Right lobe of liver (tissue), 4 donors: ENCODE results near the gene GRIN3A.

Experiments used
- CTCF ChIP-seq, 4 donors: fragments of 200-600 bp in 3 of 4; fragments of 450-650 bp in 1 of 4; IDR thresholded peaks; one replicate each; pipeline versions ENCODE4 v1.5.1 to v1.8.0; 2016 to 2022; ENCODE audit warnings: antibody characterized with exemption in 4 of 4, mild to moderate bottlenecking in 2 of 4
- POLR2A ChIP-seq: fragments of 450-650 bp; IDR thresholded peaks from one replicate; pipeline ENCODE4 v1.6.1; 2017; ENCODE audit warnings: antibody characterized with exemption, mild to moderate bottlenecking
- donor health status: DM: no; HTN: no; CAD: no.
- donor health status: DM: no; HTN: no; CAD: no.
- donor health status: DM: no; HTN: yes; CAD: no.

- TF ChIP-seq CTCF (IDR thresholded peaks at IDR 0.05) (no peak), POLR2A (no peak)
Observed at GRCh38 chr9:101618698-101619097, 119.7 kb downstream of the GRIN3A start.
